ENCODE measurements around the gene CCDC150. TPM values are rescaled to one million over a fixed set of nuclear protein-coding genes. Genes with fewer than 3 reads are reported as not detected.
"Not testable (repeated sequence)": the region's sequence is repeated elsewhere in the genome, so short reads cannot be mapped to it uniquely, and the experiment has no call there.

Gene CCDC150
- total RNA-seq, 1 experiment from 2014 or later: 38.0 TPM

GRCh38 chr2:196681510-196681909 lies 42.0 kb downstream of the CCDC150 start:
- H3K27ac ChIP-seq (ENCODE audit: low read depth, low read length, poor library complexity, severe bottlenecking): no peak overlapping the region
- intact Hi-C loops (cut with micrococcal nuclease; ENCODE audit: unreplicated experiment): no loop called here
- peaks cover 8% of the 10 kb centered on the region for H3K9me3 ChIP-seq (ENCODE audit: low read depth, low read length, poor library complexity, severe bottlenecking)
- CTCF ChIA-PET: no interaction called here
- H3K36me3 ChIP-seq (ENCODE audit: insufficient read depth, low read length, poor library complexity, severe bottlenecking): peaks cover 9% of the 10 kb centered on the region
- BruUV-seq (replicated peaks): no TSS peak
- H3K4me3 ChIP-seq (ENCODE audit: low read depth, low read length, poor library complexity, severe bottlenecking): no peak overlapping the region
- H3K4me1 ChIP-seq (ENCODE audit: insufficient read depth, low read length, poor library complexity, severe bottlenecking): no peaks in the 10 kb centered on the region
- no peak for TF ChIP-seq EZH2 (IDR thresholded peaks at IDR 0.05; ENCODE audit: borderline replicate concordance, low read depth, low read length, poor library complexity, severe bottlenecking)
- TF ChIP-seq CTCF (conservative IDR thresholded peaks at IDR 0.05; ENCODE audit: low read depth, low read length): no peak
- H3K27me3 ChIP-seq (replicated peaks; ENCODE audit: insufficient read depth, low read depth, low read length, poor library complexity): no peaks in the 10 kb centered on the region
- no peak for DNase-seq (ENCODE audit: low spot score)
- POLR2A ChIA-PET (ENCODE audit: low non-redundant PET): no interaction called here

- no peak for TF ChIP-seq EZH2 (IDR thresholded peaks at IDR 0.05; ENCODE audit: borderline replicate concordance, low read depth, low read length, poor library complexity, severe bottlenecking)
- no peak for TF ChIP-seq CTCF (conservative IDR thresholded peaks at IDR 0.05; ENCODE audit: low read depth, low read length)
- ChIA-PET CTCF (no interaction called here), POLR2A (ENCODE audit: low non-redundant PET) (no interaction called here)
- H3K9me3 ChIP-seq (ENCODE audit: low read depth, low read length, poor library complexity, severe bottlenecking): peaks cover 8% of the 10 kb centered on the region
- peaks cover 9% of the 10 kb centered on the region for H3K36me3 ChIP-seq (ENCODE audit: insufficient read depth, low read length, poor library complexity, severe bottlenecking)
- no peak overlapping the region for H3K4me3 ChIP-seq (ENCODE audit: low read depth, low read length, poor library complexity, severe bottlenecking)
- BruUV-seq (replicated peaks): no TSS peak
- DNase-seq (ENCODE audit: low spot score): no peak
- H3K27me3 ChIP-seq (replicated peaks; ENCODE audit: insufficient read depth, low read depth, low read length, poor library complexity): no peaks in the 10 kb centered on the region
- no peaks in the 10 kb centered on the region for H3K4me1 ChIP-seq (ENCODE audit: insufficient read depth, low read length, poor library complexity, severe bottlenecking)
- intact Hi-C loops (cut with micrococcal nuclease; ENCODE audit: unreplicated experiment): no loop called here
- H3K27ac ChIP-seq (ENCODE audit: low read depth, low read length, poor library complexity, severe bottlenecking): no peak overlapping the region
These were observed 46.3 kb downstream of the CCDC150 start for GRCh38 chr2:196685792-196686191.

- intact Hi-C loops (cut with micrococcal nuclease; ENCODE audit: unreplicated experiment); H3K4me3 ChIP-seq (ENCODE audit: low read depth, low read length, poor library complexity, severe bottlenecking); H3K36me3 ChIP-seq (ENCODE audit: insufficient read depth, low read length, poor library complexity, severe bottlenecking); H3K9me3 ChIP-seq (ENCODE audit: low read depth, low read length, poor library complexity, severe bottlenecking); DNase-seq (ENCODE audit: low spot score); CTCF ChIA-PET; BruUV-seq (replicated peaks); H3K27ac ChIP-seq (ENCODE audit: low read depth, low read length, poor library complexity, severe bottlenecking); POLR2A ChIA-PET (ENCODE audit: low non-redundant PET); H3K4me1 ChIP-seq (ENCODE audit: insufficient read depth, low read length, poor library complexity, severe bottlenecking); H3K27me3 ChIP-seq (replicated peaks; ENCODE audit: insufficient read depth, low read depth, low read length, poor library complexity): not testable (repeated sequence)
These were observed 47.2 kb downstream of the CCDC150 start for GRCh38 chr2:196686737-196687136.

GRCh38 chr2:196696423-196697079 lies 57.0 kb downstream of the CCDC150 start:
- CTCF ChIA-PET: no interaction called here
- Histone ChIP-seq H3K4me3 (ENCODE audit: low read depth, low read length, poor library complexity, severe bottlenecking) (no peak overlapping the region), H3K36me3 (ENCODE audit: insufficient read depth, low read length, poor library complexity, severe bottlenecking) (no peaks in the 10 kb centered on the region), H3K27ac (ENCODE audit: low read depth, low read length, poor library complexity, severe bottlenecking) (no peak overlapping the region), H3K4me1 (ENCODE audit: insufficient read depth, low read length, poor library complexity, severe bottlenecking) (no peaks in the 10 kb centered on the region), H3K27me3 (replicated peaks; ENCODE audit: insufficient read depth, low read depth, low read length, poor library complexity) (no peaks in the 10 kb centered on the region), H3K9me3 (ENCODE audit: low read depth, low read length, poor library complexity, severe bottlenecking) (no peaks in the 10 kb centered on the region)
- POLR2A ChIA-PET (ENCODE audit: low non-redundant PET): no interaction called here
- no TSS peak for BruUV-seq (replicated peaks)
- peak; percentile 7 for DNase-seq (ENCODE audit: low spot score)
- intact Hi-C loops (cut with micrococcal nuclease; ENCODE audit: unreplicated experiment): no loop called here
- TF ChIP-seq EZH2 (IDR thresholded peaks at IDR 0.05; ENCODE audit: borderline replicate concordance, low read depth, low read length, poor library complexity, severe bottlenecking) (no peak), CTCF (conservative IDR thresholded peaks at IDR 0.05; ENCODE audit: low read depth, low read length) (no peak)
